ENCODE data around the gene LYPD6.
"Not testable (repeated sequence)": the region's sequence is repeated elsewhere in the genome, so short reads cannot be mapped to it uniquely, and the experiment has no call there.

The LYPD6 gene, protein sequence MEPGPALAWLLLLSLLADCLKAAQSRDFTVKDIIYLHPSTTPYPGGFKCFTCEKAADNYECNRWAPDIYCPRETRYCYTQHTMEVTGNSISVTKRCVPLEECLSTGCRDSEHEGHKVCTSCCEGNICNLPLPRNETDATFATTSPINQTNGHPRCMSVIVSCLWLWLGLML

DNA sequence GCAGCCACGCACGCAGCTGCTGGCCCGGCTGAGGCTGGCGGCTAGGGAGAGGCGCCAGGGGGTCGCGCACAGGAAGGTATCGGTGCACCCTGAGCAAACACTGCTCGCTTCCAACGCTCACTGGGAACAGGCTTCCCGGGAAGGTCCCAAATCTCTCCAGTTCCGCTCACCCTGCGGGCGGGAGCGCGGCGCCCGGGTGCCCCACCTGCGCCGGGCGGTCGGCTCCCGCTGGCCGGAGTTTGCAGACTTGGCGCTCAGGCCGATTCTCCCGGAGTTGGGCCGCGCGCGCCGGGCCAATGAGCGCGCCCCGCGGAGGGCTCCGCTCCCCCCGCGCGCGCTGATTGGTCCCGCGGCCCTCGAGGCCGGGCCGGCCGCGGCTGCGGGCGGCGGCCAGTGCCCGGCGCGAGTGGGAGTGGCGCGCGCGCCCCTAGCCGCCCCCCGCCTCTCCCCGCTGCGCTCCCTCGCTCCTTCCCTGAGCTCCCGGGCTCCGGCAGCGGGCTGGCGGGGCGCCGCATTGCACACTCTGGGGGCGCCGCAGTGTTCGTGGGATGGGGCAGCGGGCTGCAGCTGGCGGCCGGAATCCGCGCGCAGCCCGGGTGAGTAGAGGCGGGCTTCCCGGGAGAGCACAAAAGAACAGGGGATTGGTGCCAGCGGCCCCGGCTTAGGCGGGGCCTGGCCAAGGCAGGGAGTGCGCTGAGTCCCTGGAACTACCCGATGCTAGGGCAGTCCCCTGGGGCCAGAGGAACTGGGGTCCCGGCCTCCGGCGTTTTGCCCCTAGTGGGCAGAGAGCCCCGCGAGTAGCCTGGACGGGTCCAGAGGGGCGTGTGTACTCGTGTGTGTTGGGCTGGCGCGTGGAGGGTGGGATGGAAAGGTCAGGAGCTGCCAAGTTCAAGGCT lies at the start of gene LYPD6:
Gene LYPD6 (plus strand): TSS at position 461 of the 896 bp plus-strand sequence. CDS start 107,122 bp downstream, outside the sequence.
- DNase-seq = peak; percentile 68

- no peak for DNase-seq
Measured at GRCh38 chr2:149281441-149281840, 48.9 kb upstream of the LYPD6 start.

DNA sequence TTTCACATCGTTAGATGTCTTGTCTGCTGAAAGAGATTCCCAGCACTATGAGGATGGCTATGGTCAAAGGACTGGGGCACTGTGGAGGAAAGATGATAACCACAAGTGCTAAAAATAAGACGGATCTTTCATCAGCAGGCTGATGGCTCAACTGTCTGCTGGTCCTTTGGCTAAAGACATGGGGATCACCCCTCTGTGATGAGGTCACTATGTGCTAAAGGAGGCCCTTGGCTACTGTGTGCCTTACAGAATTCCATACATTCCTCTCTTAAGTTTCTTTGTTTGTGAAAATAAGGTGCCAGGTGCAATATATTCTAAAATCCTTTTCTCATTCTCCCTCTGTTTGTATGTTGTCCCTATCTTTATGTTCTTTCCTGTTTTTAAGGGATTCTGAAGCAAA lies 39.7 kb upstream of the LYPD6 start:
- no peak for DNase-seq

- no peak for DNase-seq
Measured at GRCh38 chr2:149291881-149292280, 38.5 kb upstream of the LYPD6 start.

DNA sequence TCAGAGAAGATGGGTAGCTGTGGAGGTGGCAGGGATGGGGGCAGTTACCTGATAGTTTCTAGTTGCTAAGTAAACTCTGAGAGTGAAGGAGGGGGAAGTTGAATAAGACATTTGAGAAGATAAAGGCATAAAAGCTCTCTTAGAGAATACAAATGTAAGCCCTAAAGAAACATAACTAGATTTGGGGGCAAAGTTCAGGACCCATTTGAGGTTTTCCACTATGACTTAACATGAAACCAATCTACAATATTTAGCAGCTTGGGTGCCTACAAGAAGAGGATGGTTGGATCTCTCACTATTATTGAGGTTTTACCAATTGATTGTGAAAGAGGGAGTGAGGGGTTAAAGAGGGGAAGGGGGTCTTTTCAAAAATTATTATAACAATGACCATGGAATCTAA lies 34.4 kb upstream of the LYPD6 start:
- no peak for DNase-seq

DNA sequence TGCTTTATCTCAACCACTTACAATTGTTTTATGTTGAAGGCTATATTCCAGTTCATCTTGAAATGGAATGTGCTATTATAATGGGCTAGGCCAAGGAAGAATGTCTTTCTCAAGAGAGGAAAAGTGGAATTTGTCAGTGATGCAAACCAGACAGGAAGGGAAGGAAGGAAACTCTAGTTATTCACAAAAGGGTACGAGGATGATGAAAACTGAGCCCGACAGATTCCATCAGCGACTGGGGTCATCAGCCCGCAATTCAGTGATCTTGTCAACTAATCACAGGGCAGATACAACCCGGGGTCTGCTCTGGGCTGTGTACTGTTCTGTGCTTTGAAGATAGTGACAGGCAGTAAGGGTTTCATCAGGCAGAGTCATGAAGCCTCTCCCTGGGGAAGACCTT lies 23.4 kb upstream of the LYPD6 start:
- DNase-seq = no peak

DNA sequence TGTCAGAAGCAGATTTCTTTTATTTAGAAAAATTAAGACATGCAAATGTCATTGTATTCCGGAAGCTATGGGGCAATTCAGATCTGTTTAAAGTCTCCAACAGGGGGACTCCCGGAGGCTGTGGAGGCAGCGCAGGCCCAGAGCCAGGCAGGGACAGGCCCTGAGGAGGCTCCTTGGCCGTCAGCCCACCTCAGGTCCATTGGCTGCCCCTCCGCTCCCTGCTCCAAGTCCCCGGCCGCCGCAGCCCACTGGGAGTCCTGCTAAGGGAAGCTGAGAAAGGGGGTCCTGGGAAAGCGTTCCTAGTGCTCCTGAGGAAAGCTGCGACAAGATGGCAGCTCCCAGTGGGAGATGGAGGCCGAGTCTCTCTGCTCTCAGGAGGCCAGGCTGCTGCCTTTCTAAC lies 20.0 kb upstream of the LYPD6 start:
- DNase-seq = no peak

DNA sequence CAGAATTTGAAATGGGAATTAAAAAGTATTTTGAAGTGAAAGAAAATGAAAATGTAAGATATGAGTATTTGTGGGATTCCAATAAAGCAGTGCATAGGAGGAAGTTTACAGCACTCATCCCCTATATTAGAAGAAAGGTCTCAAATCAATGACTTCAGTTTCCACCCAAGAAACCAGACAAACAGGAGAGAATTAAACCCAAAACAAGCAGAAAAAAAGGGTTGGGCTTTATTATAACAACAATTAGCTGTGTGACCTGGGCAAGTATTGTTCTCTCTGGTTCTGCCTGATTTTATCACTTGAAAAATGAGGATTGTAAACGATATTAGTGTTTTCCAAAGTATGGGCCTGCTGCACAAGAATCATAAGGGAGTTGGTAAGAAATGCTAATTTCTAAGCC lies 18.3 kb upstream of the LYPD6 start:
- DNase-seq = no peak

- peak; percentile 66 for DNase-seq
Measured at GRCh38 chr2:149313512-149313972, 16.8 kb upstream of the LYPD6 start.

DNA sequence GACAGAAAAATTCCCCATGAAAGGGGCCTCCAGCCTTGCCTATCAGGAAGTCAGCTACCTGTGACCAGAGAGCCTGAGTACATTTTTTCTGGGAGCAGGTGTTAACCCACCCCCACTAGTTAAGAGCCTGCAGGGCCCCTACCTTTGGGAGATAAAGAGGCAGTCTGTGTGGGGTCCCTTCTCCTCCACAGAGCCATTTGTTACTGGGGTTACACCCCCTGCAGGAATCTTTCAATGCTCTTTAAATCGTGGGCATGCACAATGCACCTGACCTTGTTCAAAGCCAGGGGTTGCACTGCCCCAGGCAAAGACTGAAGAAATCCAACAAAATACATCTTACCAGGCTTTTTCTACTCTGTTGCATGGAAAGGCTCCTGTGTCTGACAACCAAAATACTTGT lies 15.7 kb upstream of the LYPD6 start:
- DNase-seq = no peak

GRCh38 chr2:149315461-149315860 lies 14.9 kb upstream of the LYPD6 start:
- DNase-seq = no peak

GRCh38 chr2:149318566-149318965 lies 11.8 kb upstream of the LYPD6 start:
- not testable (repeated sequence) for DNase-seq

GRCh38 chr2:149320362-149320761 lies 10.0 kb upstream of the LYPD6 start:
- no peak for DNase-seq

DNA sequence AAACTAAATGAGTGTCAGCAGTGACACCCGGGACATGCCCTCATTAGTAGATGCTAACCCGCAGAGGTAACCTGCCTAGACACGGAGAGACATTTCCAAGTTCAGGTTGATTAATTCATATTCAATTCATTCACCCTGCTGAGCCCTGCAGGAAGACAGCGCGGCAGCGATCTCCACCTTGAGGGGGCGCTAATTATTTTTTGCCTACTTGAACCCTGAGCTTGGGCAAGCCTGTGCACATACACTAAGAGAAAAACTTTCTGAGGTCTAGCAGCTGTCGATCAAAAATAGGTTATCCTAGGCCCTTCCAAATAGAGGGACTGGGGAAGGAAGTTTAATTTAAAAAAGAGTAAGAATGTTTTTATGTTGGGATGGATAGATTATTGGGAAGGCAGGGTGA lies 1.3 kb upstream of the LYPD6 start:
- DNase-seq = no peak

- DNase-seq = peak; percentile 55
Measured at GRCh38 chr2:149329489-149330126, 779 bp upstream of the LYPD6 start.

- DNase-seq = no peak
Measured at GRCh38 chr2:149331023-149331400, 625 bp downstream of the LYPD6 start.

GRCh38 chr2:149332364-149332763 lies 2.0 kb downstream of the LYPD6 start:
- DNase-seq = no peak

- DNase-seq = no peak
Measured at GRCh38 chr2:149333636-149334035, 3.2 kb downstream of the LYPD6 start.

DNA sequence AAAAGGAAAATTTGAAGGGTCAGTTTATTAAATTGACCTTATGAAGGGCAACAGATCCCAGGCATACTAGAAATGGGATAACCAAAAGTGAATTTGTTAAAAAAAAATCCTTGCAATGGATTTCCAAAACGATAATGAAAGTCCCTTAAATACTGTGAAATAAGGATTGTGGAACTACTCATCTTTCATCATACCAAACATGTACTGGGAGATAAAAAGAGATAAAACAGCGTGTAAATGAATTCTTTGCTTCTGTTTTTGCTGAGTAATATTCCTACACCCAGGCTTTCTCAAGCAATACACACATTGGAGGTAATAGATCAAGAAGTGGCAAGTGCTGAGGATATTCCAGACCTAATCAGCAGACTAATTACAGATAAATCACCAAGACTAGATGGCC lies 3.8 kb downstream of the LYPD6 start:
- no peak for DNase-seq

DNA sequence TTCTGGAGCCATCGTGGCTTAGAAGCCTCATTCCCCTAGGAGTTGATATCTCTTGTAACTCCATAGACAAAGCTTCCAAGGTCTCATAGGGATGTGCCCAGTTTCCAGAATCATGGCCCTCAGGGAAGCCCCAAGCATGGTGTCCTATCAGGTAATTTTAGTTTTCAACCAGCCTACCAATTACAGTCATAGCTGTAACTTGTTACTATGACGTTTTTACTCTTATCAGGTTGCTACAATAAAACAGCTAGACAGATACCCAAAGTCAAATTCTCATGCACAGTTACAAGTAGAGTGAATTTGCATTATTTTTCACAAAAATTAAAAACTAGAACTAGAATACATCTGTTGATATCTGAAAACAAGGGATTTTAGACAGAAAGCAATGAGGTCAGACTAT lies 8.9 kb downstream of the LYPD6 start:
- DNase-seq = no peak

DNA sequence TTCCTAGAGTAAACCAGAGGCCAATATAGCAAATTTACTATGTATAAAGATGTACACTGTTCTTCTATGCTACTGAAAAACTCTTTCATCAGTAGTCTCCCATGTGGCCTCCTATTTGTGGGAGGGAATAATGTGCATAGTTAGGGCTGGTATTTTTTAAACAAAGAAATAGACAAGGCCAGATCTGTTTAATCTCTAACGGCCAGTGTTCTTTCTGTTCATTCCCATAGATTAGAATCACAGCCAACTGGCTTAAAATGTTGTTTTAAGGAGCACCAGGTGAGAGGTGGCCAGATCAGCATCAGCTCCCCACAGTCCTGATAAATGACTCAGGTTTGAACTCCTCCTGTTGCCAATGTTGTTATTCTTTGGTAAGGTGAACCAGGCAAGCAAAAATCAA lies 12.1 kb downstream of the LYPD6 start:
- DNase-seq = no peak

GRCh38 chr2:149344105-149344504 lies 13.7 kb downstream of the LYPD6 start:
- no peak for DNase-seq

DNA sequence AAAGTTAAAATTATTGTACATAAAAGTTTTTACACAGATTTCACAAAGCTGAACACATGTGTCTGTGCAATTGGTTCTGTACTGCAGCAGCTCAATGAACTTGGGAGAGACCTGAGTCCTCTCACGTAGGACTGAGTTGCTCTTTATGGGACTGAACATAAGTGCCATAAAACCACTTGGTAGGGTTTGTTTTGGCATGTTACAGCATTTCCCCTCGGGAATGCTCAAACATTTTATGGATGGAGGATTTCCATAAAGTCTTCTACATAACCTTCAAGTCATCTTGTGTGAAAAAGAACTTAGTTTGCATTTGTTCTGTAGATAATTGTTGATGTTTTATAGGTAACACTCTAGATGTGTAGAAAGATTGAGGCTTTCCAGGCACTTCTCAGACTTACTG lies 15.9 kb downstream of the LYPD6 start:
- no peak for DNase-seq

GRCh38 chr2:149348291-149348690 lies 17.9 kb downstream of the LYPD6 start:
- DNase-seq = no peak

Data from NCI-H2171 (cell line).